ENCODE measurements around the gene TRNAU1AP. TPM values are rescaled to one million over a fixed set of nuclear protein-coding genes. Genes with fewer than 3 reads are reported as not detected.

TRNAU1AP gene
- total and polyA plus RNA-seq, 2 of the 13 experiments (the other 11 are each of a cell fraction or from before 2014, with no cell fraction given), result 29.0 to 42.9 TPM

DNA sequence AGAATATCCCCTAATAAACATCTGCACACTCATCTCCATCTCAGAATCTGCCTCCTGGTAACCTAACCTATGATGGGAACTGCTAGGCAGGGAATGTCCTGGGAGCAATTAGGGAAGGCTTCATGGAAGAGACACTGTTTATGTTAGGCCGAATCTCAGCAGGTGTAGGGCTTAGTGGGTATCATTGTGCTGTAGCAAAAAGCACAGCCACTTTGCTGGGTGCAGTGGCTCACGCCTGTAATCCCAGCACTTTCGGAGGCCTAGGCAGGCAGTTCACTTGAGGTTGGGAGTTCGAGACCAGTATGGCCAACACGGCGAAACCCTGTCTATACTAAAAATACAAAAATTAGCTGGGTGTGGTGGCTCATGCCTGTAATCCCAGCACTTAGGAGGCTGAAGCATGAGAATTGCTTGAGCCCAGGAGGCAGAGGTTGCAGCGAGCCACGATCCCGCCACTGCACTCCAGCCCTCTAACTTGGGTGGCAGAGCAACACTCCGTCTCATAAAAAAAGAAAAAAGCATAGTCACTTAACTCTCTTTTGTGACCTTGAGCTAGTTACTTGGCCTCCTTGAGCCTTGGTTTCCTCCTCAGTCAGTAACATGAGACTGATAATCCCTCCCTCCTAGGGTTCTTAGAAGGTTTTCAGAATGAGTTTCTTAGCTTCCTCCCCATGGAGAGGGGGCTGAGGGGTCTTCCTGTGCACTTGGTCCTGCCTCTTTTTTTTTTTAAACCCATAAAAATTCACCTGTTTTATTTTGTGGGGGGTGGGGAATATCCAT lies 42.7 kb downstream of the TRNAU1AP start (continued):
- TF ChIP-seq, protein P1, sequence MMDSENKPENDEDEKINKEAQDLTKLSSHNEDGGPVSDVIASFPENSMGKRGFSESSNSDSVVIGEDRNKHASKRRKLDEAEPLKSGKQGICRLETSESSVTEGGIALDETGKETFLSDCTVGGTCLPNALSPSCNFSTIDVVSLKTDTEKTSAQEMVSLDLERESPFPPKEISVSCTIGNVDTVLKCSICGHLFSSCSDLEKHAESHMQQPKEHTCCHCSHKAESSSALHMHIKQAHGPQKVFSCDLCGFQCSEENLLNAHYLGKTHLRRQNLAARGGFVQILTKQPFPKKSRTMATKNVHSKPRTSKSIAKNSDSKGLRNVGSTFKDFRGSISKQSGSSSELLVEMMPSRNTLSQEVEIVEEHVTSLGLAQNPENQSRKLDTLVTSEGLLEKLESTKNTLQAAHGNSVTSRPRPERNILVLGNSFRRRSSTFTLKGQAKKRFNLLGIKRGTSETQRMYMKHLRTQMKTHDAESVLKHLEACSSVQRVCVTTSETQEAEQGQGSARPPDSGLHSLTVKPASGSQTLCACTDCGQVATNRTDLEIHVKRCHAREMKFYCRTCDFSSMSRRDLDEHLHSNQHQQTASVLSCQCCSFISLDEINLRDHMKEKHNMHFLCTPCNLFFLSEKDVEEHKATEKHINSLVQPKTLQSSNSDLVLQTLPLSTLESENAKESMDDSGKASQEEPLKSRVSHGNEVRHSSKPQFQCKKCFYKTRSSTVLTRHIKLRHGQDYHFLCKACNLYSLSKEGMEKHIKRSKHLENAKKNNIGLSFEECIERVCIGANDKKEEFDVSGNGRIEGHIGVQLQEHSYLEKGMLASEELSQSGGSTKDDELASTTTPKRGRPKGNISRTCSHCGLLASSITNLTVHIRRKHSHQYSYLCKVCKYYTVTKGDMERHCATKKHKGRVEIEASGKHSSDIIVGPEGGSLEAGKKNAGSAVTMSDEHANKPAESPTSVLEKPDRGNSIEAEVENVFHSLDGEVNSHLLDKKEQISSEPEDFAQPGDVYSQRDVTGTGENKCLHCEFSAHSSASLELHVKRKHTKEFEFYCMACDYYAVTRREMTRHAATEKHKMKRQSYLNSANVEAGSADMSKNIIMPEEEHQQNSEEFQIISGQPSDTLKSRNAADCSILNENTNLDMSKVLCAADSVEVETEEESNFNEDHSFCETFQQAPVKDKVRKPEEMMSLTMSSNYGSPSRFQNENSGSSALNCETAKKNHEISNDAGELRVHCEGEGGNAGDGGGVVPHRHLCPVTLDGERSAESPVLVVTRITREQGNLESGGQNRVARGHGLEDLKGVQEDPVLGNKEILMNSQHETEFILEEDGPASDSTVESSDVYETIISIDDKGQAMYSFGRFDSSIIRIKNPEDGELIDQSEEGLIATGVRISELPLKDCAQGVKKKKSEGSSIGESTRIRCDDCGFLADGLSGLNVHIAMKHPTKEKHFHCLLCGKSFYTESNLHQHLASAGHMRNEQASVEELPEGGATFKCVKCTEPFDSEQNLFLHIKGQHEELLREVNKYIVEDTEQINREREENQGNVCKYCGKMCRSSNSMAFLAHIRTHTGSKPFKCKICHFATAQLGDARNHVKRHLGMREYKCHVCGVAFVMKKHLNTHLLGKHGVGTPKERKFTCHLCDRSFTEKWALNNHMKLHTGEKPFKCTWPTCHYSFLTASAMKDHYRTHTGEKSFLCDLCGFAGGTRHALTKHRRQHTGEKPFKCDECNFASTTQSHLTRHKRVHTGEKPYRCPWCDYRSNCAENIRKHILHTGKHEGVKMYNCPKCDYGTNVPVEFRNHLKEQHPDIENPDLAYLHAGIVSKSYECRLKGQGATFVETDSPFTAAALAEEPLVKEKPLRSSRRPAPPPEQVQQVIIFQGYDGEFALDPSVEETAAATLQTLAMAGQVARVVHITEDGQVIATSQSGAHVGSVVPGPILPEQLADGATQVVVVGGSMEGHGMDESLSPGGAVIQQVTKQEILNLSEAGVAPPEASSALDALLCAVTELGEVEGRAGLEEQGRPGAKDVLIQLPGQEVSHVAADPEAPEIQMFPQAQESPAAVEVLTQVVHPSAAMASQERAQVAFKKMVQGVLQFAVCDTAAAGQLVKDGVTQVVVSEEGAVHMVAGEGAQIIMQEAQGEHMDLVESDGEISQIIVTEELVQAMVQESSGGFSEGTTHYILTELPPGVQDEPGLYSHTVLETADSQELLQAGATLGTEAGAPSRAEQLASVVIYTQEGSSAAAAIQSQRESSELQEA (CRISPR knock-in tag; IDR thresholded peaks at IDR 0.05; ENCODE audit: not compliant biosample characterization), result no peak
- TF ChIP-seq NR2F2 (IDR thresholded peaks at IDR 0.05; ENCODE audit: borderline replicate concordance, low read depth), result no peak
- no peak for TF ChIP-seq FOXK1 (CRISPR knock-in tag; IDR thresholded peaks at IDR 0.05; ENCODE audit: borderline replicate concordance, low read depth)
- no peak for TF ChIP-seq CEBPG (CRISPR knock-in tag; IDR thresholded peaks at IDR 0.05)
- no peak for TF ChIP-seq MYNN (CRISPR knock-in tag; IDR thresholded peaks at IDR 0.05; ENCODE audit: low read depth)
